ENCODE results near the gene DNAJA1. TPM values are rescaled to one million over a fixed set of nuclear protein-coding genes. Genes with fewer than 3 reads are reported as not detected.

The DNAJA1 gene
- total RNA-seq, 1 donor = 104 TPM

DNA sequence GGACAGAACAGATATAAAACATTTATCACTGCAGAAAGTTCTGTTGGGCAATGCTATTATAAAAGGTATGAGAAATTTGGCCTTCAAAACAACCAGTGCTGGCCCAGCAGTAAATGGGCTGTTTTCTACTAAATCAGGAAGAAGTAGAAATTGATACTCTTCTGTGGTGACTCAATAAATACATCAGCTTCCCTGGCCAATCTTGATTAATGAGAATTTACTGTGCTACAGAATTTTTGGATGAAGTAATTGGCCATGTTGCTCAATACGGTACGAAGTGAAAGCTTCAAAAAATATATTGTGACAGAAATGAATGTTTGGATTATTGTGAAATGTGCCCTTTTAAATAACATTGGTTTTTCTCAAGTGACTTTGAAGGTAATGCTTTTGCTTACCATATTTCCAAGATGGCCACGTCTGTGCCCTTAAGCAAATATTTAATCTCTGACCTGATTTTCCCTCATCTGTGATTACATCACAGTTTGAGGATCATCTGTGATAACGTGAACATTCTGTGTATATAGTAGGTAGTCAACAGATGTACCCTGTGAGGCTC, 4.2 kb downstream of the DNAJA1 start:
- H3K4me3 ChIP-seq (ENCODE audit: low read depth, low read length) = no peak overlapping the region
- TF ChIP-seq, protein P1, sequence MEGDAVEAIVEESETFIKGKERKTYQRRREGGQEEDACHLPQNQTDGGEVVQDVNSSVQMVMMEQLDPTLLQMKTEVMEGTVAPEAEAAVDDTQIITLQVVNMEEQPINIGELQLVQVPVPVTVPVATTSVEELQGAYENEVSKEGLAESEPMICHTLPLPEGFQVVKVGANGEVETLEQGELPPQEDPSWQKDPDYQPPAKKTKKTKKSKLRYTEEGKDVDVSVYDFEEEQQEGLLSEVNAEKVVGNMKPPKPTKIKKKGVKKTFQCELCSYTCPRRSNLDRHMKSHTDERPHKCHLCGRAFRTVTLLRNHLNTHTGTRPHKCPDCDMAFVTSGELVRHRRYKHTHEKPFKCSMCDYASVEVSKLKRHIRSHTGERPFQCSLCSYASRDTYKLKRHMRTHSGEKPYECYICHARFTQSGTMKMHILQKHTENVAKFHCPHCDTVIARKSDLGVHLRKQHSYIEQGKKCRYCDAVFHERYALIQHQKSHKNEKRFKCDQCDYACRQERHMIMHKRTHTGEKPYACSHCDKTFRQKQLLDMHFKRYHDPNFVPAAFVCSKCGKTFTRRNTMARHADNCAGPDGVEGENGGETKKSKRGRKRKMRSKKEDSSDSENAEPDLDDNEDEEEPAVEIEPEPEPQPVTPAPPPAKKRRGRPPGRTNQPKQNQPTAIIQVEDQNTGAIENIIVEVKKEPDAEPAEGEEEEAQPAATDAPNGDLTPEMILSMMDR (IDR thresholded peaks at IDR 0.05; ENCODE audit: insufficient read depth, low read length) = no peak
- DNase-seq (ENCODE audit: low read depth) = peak; percentile 78

DNA sequence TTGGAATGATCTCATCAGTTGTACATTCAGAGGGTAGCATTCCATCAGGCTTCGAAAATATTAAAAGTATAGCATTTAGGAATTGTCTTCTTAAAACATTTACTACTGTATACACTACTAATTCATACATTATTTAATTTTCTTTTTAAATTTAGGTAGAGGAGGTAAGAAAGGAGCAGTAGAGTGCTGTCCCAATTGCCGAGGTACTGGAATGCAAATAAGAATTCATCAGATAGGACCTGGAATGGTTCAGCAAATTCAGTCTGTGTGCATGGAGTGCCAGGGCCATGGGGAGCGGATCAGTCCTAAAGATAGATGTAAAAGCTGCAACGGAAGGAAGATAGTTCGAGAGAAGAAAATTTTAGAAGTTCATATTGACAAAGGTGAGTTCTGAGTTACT, 5.2 kb downstream of the DNAJA1 start:
- H3K4me3 ChIP-seq (ENCODE audit: low read depth, low read length) = no peak overlapping the region
- DNase-seq (ENCODE audit: low read depth) = no peak
- TF ChIP-seq, protein P1 (IDR thresholded peaks at IDR 0.05; ENCODE audit: insufficient read depth, low read length) = no peak

DNA sequence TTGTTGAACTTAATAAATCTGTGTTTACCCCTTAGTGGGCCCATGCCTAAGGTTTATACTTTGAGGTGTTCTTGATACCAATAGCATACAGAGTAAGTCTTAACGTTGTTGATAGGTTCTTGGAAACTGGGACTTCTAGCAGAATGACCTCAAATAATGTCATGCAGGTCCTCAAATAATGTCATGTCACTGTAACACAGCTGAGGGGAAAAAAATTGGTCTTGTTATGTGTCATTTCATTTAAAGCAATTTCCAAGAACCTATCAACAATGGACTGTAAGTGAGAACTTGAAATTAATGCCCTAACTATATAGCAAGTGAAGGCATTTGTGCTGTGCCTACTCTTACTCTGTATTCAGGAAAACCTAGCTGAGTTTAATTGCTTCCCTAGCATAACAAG, 7.2 kb downstream of the DNAJA1 start:
- no peak for DNase-seq (ENCODE audit: low read depth)
- TF ChIP-seq, protein P1 (IDR thresholded peaks at IDR 0.05; ENCODE audit: insufficient read depth, low read length) = no peak
- no peak overlapping the region for H3K4me3 ChIP-seq (ENCODE audit: low read depth, low read length)

DNA sequence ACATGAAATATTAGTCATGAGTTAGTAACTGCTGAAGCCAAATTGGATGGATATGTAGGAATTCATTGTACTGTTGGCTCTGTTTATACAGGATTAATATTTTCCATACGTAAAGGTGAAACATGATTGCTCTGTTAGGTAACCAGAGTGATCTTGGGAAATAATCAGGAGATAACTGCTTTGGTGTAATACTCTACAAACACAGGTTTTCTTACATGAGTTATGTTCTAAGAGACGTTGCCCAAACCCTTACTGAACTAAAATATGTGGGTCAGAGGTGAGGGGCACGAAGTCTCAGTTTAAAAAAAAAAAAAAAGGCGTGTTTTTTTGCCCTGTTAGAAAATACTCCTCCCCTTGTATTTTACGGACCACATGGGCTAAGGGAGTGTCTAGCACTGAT, 7.8 kb downstream of the DNAJA1 start:
- TF ChIP-seq, protein P1 (IDR thresholded peaks at IDR 0.05; ENCODE audit: insufficient read depth, low read length) = no peak
- no peak for DNase-seq (ENCODE audit: low read depth)
- H3K4me3 ChIP-seq (ENCODE audit: low read depth, low read length) = no peak overlapping the region

DNA sequence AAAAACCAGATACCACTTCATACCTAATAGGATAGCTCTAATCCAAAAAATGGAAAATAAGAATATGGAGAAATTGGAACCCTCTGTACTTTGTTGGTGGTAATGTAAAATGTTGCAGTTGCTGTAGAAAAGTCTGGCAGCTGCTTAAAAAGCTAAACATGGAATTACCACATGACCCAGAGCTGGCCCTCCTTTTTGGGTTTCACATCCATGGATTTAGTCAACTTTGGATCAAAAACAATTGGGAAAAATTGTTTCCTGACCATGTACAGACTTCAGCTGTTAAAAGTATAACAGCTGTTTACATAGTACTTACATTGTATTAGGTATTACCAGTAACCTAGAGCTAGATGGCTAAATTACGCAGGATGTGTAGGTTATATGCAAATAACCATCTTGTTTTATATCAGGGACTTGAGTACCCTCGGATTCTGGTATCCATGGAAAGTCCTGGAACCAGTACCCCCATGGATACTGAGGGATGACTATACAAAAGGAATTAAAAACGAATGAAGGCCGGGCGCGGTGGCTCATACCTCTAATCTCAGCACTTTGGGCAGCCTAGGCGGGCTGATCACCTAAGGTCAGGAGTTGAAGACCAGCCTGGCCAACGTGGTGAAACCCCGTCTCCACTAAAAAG, 15.8 kb downstream of the DNAJA1 start:
- DNase-seq (ENCODE audit: low read depth) = no peak
- no peak overlapping the region for H3K4me3 ChIP-seq (ENCODE audit: low read depth, low read length)
- TF ChIP-seq, protein P1 (IDR thresholded peaks at IDR 0.05; ENCODE audit: insufficient read depth, low read length) = no peak

DNA sequence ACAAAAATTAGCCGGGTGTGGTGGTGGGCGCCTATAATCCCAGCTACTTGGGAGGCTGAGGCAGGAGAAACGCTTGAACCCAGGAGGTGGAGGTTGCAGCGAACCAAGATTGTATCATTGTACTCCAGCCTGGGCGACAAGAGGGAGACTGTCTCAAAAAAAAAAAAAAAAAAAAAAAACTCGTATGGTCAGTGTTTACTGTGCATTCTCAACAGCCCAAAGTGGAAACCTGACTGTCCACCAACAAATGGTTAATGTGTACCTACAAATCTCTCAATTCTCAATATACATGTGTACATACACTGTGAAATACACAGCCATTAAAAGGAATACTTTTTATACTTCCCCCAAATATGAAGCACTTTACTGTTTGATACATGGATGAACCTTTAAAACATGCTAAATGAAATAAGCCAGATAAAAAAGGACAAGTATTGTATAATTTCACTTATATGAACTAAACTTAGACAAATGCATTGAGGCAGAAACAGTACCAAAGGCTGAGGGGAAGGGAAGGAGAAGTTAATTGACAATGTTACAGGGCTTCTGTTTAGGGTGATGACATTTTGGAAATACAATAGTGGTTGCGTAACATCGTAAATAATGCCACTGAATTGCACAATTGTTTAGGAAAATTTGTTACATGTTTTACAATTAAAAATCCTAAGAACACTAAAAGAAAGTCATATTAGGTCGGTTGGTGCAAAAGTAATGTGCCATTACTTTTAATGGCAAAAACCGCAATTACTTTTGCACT, 16.5 kb downstream of the DNAJA1 start:
- peak; percentile 42 for DNase-seq (ENCODE audit: low read depth)
- TF ChIP-seq, protein P1 (IDR thresholded peaks at IDR 0.05; ENCODE audit: insufficient read depth, low read length) = no peak
- H3K4me3 ChIP-seq (ENCODE audit: low read depth, low read length) = no peak overlapping the region
